NT2/D1 (cell line): Measurements from ENCODE around the gene ADTRP.

ENCODE experiments used
- YY1 ChIP-seq: IDR thresholded peaks from 2 replicates; pipeline ENCODE4 v1.6.1; 2011; ENCODE audit not compliant: insufficient read length, insufficient read depth
- ZNF274 ChIP-seq: IDR thresholded peaks from 2 replicates; pipeline ENCODE4 v1.6.1; 2011; ENCODE audit warnings: mild to moderate bottlenecking, low read depth, low read length

- TF ChIP-seq YY1 (no peak), ZNF274 (no peak)
Observed at GRCh38 chr6:11814106-11814505, 35.5 kb upstream of the ADTRP start.
